SK-N-SH (cell line): ENCODE measurements around the gene COL4A3.

ENCODE experiments used
- CHD2 ChIP-seq: fragments of 150-350 bp; IDR thresholded peaks from 2 replicates; pipeline ENCODE4 v1.6.1; 2018; ENCODE audit warnings: low read length; ENCODE audit not compliant: partially characterized antibody
- CTCF ChIP-seq: fragments of 200-600 bp; sonication (generic); IDR thresholded peaks from 2 replicates; pipeline ENCODE4 v1.6.1; 2017; ENCODE audit warnings: antibody characterized with exemption, mild to moderate bottlenecking, moderate library complexity
- EP300 ChIP-seq, 2 experiments: IDR thresholded peaks; 2 replicates each; pipeline versions ENCODE4 v1.4.0 to v1.6.1; 2012; ENCODE audit warnings: borderline replicate concordance in 1 of 2, low read depth in 1 of 2, low read length in 1 of 2
- FOXJ3 ChIP-seq: sonication (generic); formaldehyde crosslinking; IDR thresholded peaks from 2 replicates; pipeline ENCODE4 v1.5.1; 2020; ENCODE audit warnings: mild to moderate bottlenecking, missing genetic modification reagents
- FOXM1 ChIP-seq: IDR thresholded peaks from 2 replicates; pipeline ENCODE4 v1.4.0; 2012; ENCODE audit warnings: low read depth, mild to moderate bottlenecking
- JUND ChIP-seq: IDR thresholded peaks from 2 replicates; pipeline ENCODE4 v1.4.0; 2012
- MAX ChIP-seq: IDR thresholded peaks from 2 replicates; pipeline ENCODE4 v1.4.0; 2012; ENCODE audit warnings: low read depth
- MEF2A ChIP-seq: IDR thresholded peaks from 2 replicates; pipeline ENCODE4 v1.4.0; 2012; ENCODE audit warnings: low read depth, borderline replicate concordance
- PBX3 ChIP-seq: IDR thresholded peaks from 2 replicates; pipeline ENCODE4; 2012
- POLR2AphosphoS5 ChIP-seq: IDR thresholded peaks from 2 replicates; pipeline ENCODE4 v1.6.1; 2012; ENCODE audit warnings: low read depth, low read length
- USF2 ChIP-seq: fragments of 150-350 bp; IDR thresholded peaks from 2 replicates; pipeline ENCODE4 v1.6.1; 2017; ENCODE audit warnings: antibody characterized with exemption, low read length, low read depth, borderline replicate concordance
- ZBTB33 ChIP-seq: IDR thresholded peaks from 2 replicates; pipeline ENCODE4 v1.4.0; 2012; ENCODE audit warnings: low read depth, borderline replicate concordance

- TF ChIP-seq CTCF (no peak), MAX (no peak), FOXJ3 (CRISPR knock-in tag) (no peak), MEF2A (no peak), POLR2AphosphoS5 (no peak), USF2 (no peak), ZBTB33 (no peak), JUND (no peak), CHD2 (no peak), FOXM1 (no peak), PBX3 (no peak), EP300 (IDR thresholded peaks at IDR 0.05; ENCODE audit: borderline replicate concordance in 1 of 2, low read depth in 1 of 2, low read length in 1 of 2) (no peak)
Measured at GRCh38 chr2:227206406-227206805, 42.0 kb downstream of the COL4A3 start.
